Large intestine (tissue), 3 donors: ENCODE data around the gene TRAF3IP1. TPM values are rescaled to one million over a fixed set of nuclear protein-coding genes. Genes with fewer than 3 reads are reported as not detected.

Source experiments
- DNase-seq, 2 donors: peaks; one replicate each; pipeline versions ENCODE4 v3.0.0 to v3.0.0-alpha.2; 2013
- H3K27ac ChIP-seq: one replicate; pipeline ENCODE4 v1.5.1; 2013; ENCODE audit warnings: low read length
- H3K27me3 ChIP-seq: 2 replicates; pipeline ENCODE4 v1.6.1; 2013; ENCODE audit warnings: low read length; ENCODE audit not compliant: control insufficient read depth, insufficient read depth
- H3K36me3 ChIP-seq: 2 replicates; pipeline ENCODE4 v1.6.1; 2013; ENCODE audit warnings: low read length; ENCODE audit not compliant: control insufficient read depth, insufficient read depth
- H3K4me1 ChIP-seq: one replicate; pipeline ENCODE4 v1.6.1; 2013; ENCODE audit warnings: low read length; ENCODE audit not compliant: control insufficient read depth, insufficient read depth
- H3K4me3 ChIP-seq: one replicate; pipeline ENCODE4 v1.5.1; 2013; ENCODE audit warnings: low read length
- H3K9me3 ChIP-seq: one replicate; pipeline ENCODE4 v1.6.1; 2013; ENCODE audit warnings: mild to moderate bottlenecking, low read depth, low read length, moderate library complexity; ENCODE audit not compliant: control insufficient read depth
- WGBS: methylation state at CpG from one replicate; pipeline ENCODE4 v1.1.5; 2013; ENCODE audit warnings: low lambda C conversion rate; ENCODE audit not compliant: insufficient coverage; 5-methylcytosine and 5-hydroxymethylcytosine counted together
- polyA plus RNA-seq: library from polyadenylated mRNA; unstranded; fragments of 120-200 nt; gene quantifications from one replicate; pipeline ENCODE4 v1.2.1, GENCODE V29; 2013

Gene TRAF3IP1
- polyA plus RNA-seq, 1 donor, result 10.6 TPM

GRCh38 chr2:238338710-238339394 is 18.5 kb downstream of the TRAF3IP1 start:
- no peaks in the 10 kb centered on the region for H3K27me3 ChIP-seq
- no peak for DNase-seq
- no peak overlapping the region for H3K4me3 ChIP-seq
- H3K36me3 ChIP-seq, result peaks cover 20% of the 10 kb centered on the region
- no peak overlapping the region for H3K27ac ChIP-seq
- no peaks in the 10 kb centered on the region for H3K9me3 ChIP-seq
- WGBS, result no CpG with 5 or more reads among the region's 15 CpGs
- H3K4me1 ChIP-seq, result no peaks in the 10 kb centered on the region

DNA sequence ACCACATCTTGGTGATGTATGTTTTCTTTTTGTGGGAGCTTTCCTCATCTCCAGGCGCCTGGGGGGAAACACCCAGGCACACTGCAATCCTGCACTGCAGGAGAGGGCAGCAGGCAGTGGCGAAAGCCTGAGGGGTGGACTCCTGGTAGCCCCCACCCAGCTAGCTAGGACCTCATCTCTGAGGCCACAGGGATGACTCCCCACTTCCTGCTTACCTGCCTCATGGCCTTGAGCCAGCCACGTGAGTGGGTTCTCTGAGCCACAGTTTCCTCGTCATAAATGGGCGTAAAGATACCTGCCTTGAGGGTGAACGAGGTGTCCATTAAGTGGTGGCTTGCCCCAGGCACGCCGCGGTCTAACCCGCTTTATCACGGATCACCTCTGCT is 19.1 kb downstream of the TRAF3IP1 start:
- H3K36me3 ChIP-seq, result peaks cover 16% of the 10 kb centered on the region
- WGBS, result no CpG with 5 or more reads among the region's 11 CpGs
- H3K9me3 ChIP-seq, result no peaks in the 10 kb centered on the region
- H3K27me3 ChIP-seq, result no peaks in the 10 kb centered on the region
- no peak overlapping the region for H3K27ac ChIP-seq
- no peaks in the 10 kb centered on the region for H3K4me1 ChIP-seq
- no peak overlapping the region for H3K4me3 ChIP-seq
- no peak for DNase-seq

DNA sequence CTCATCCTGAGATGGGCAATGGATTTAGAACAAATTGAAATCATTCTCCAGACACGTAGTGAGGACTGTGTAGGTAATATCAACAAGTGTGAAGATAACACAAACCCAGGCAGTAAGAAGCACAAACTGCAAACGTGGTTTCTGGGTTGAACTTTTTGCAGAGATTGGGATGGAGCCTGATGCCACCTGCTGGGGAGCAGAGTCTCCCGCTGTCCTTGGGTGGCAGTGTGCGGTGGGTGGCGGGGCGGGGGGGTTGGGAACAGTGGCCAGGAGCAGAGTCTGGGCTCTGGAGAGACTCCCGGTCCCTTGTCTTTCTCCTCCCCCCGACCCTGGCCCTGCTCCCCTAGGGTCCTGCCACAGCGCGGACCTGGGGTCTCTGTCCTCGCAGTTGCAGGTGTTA is 19.5 kb downstream of the TRAF3IP1 start:
- Histone ChIP-seq H3K36me3 (peaks cover 16% of the 10 kb centered on the region), H3K4me1 (no peaks in the 10 kb centered on the region), H3K9me3 (no peaks in the 10 kb centered on the region), H3K27me3 (no peaks in the 10 kb centered on the region), H3K27ac (no peak overlapping the region), H3K4me3 (no peak overlapping the region)
- WGBS, result no CpG with 5 or more reads among the region's 11 CpGs
- peak in 1 of 2 donors; percentile 15 for DNase-seq

DNA sequence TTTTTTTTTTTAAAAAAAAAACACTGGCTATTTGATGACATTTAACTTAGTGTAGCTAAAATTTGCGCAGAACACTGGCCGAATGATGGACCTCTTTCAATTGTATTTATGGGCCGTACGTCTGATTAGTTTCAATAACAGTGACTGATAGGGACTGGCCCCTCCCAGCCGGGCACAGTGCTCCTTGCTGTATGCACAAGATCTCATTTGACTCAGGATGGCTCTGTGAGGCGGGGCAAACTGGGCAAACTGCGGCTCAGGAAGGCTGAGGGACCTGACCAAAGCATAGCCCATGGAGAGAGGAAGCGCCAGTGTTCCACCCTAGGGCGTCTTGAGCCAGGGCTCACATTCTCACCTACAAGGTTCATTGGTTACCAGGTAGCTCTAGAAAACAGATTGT is 21.2 kb downstream of the TRAF3IP1 start:
- H3K4me3 ChIP-seq, result no peak overlapping the region
- H3K27ac ChIP-seq, result no peak overlapping the region
- WGBS, result 100% methylated on average over 2 of the region's 9 CpGs
- no peaks in the 10 kb centered on the region for H3K27me3 ChIP-seq
- H3K36me3 ChIP-seq, result peaks cover 17% of the 10 kb centered on the region
- no peaks in the 10 kb centered on the region for H3K4me1 ChIP-seq
- no peaks in the 10 kb centered on the region for H3K9me3 ChIP-seq
- DNase-seq, result no peak

- H3K27ac ChIP-seq, result no peak overlapping the region
- no CpG with 5 or more reads among the region's 3 CpGs for WGBS
- H3K36me3 ChIP-seq, result peaks cover 19% of the 10 kb centered on the region
- no peaks in the 10 kb centered on the region for H3K4me1 ChIP-seq
- no peaks in the 10 kb centered on the region for H3K27me3 ChIP-seq
- no peak overlapping the region for H3K4me3 ChIP-seq
- no peaks in the 10 kb centered on the region for H3K9me3 ChIP-seq
- no peak for DNase-seq
These were observed 23.7 kb downstream of the TRAF3IP1 start for GRCh38 chr2:238344035-238344434.

- Histone ChIP-seq H3K9me3 (no peaks in the 10 kb centered on the region), H3K4me1 (no peaks in the 10 kb centered on the region), H3K4me3 (no peak overlapping the region), H3K27me3 (no peaks in the 10 kb centered on the region), H3K27ac (no peak overlapping the region), H3K36me3 (peaks cover 18% of the 10 kb centered on the region)
- no CpG with 5 or more reads among the region's 10 CpGs for WGBS
- DNase-seq, result no peak
These were observed 24.2 kb downstream of the TRAF3IP1 start for GRCh38 chr2:238344517-238344916.

DNA sequence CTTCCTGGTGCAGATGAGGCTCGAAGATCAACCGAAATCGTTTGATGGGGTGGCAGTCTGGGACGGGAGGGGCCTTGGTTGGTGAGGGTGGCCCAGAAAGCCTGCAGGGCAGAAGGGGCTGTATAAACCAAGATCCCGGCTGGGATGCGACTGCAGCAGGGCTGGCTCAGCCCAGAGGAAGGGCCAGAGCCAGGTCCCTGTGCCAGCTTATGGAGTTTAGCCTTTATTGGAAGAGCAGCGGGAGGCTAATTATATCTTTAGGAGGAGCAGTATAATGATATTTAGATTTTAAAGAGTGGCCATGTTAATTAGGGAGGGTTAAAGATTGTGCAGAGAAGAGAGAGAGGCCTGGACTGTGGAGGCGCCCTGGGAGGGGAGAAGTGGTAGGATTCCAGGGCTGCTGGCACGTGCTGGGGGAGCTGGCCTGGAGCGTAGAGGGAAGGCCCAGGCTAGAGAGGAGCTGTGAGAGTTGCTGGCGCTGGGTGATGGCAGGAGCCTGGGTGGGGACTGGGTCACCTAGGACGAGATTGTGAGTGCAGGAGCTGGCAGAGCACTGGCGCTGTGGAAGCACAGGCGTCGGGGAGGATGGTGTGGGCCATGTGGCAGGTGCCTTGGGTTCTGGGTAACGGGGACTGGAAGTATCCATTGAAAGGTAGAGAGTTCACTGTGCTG is 25.1 kb downstream of the TRAF3IP1 start:
- Histone ChIP-seq H3K36me3 (peaks cover 23% of the 10 kb centered on the region), H3K27me3 (no peaks in the 10 kb centered on the region), H3K9me3 (no peaks in the 10 kb centered on the region), H3K4me3 (no peak overlapping the region), H3K27ac (no peak overlapping the region), H3K4me1 (no peaks in the 10 kb centered on the region)
- no peak for DNase-seq
- no CpG with 5 or more reads among the region's 16 CpGs for WGBS

- Histone ChIP-seq H3K9me3 (no peaks in the 10 kb centered on the region), H3K36me3 (peaks cover 24% of the 10 kb centered on the region), H3K4me1 (no peaks in the 10 kb centered on the region), H3K27ac (no peak overlapping the region), H3K4me3 (no peak overlapping the region), H3K27me3 (no peaks in the 10 kb centered on the region)
- no CpG with 5 or more reads among the region's 12 CpGs for WGBS
- no peak for DNase-seq
These were observed 26.2 kb downstream of the TRAF3IP1 start for GRCh38 chr2:238346544-238346943.

DNA sequence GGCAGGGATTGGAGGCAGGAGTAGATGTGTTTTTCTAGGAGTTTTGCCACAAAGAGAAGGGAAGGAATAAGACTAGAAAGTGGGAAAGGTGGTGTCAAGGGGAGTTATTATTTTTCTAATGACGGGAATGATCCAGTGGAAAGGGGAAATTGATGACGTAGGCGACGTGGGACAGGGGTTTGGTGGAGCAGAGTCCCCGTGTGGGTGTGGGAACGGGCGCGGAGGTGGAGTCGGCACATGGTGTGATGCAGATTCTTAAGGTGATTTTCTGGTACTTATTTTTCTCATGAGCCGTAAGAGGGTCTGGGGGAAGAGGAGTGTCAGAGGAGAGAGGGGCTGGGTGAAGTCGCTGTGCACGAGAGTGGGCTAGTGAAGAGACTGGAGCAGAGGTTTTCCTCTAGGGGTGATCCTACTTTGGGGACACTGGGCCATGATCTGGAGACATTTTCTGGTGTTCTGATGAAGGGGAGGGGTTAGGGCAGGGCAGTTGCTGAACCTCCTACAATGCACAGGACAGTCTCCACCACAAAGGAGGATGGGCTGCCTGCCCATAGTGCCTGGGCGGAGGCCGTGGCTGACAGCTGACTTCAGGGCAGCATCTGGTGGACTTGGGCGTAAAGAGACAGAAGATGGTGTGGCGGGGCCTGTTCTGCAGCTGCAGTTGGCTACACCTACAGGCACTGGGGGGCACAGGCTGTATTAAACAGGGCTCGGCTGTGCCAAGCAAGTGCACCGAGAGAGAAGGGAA is 30.0 kb downstream of the TRAF3IP1 start:
- Histone ChIP-seq H3K27ac (no peak overlapping the region), H3K9me3 (no peaks in the 10 kb centered on the region), H3K36me3 (peaks cover 40% of the 10 kb centered on the region), H3K4me3 (no peak overlapping the region), H3K4me1 (no peaks in the 10 kb centered on the region), H3K27me3 (no peaks in the 10 kb centered on the region)
- DNase-seq, result no peak
- 100% methylated on average over 4 of the region's 18 CpGs for whole genome bisulfite sequencing

- H3K4me1 ChIP-seq, result no peaks in the 10 kb centered on the region
- no peak overlapping the region for H3K4me3 ChIP-seq
- H3K36me3 ChIP-seq, result peaks cover 38% of the 10 kb centered on the region
- no peaks in the 10 kb centered on the region for H3K9me3 ChIP-seq
- WGBS, result 90% methylated on average over 4 of the region's 15 CpGs
- DNase-seq, result no peak
- no peaks in the 10 kb centered on the region for H3K27me3 ChIP-seq
- H3K27ac ChIP-seq, result no peak overlapping the region
These were observed 31.0 kb downstream of the TRAF3IP1 start for GRCh38 chr2:238351315-238351714.
